ENCODE results near the gene UBE4B.
"Not testable (repeated sequence)": the region's sequence is repeated elsewhere in the genome, so short reads cannot be mapped to it uniquely, and the experiment has no call there.

The UBE4B gene

GRCh38 chr1:10032590-10033358 is at the start of gene UBE4B:
UBE4B (plus strand) TSS chr1:10032958; CDS start chr1:10033671, 713 bp downstream.
- peak; percentile 91 for DNase-seq

- DNase-seq = no peak
Measured at GRCh38 chr1:9984253-9984652, 48.5 kb upstream of the UBE4B start.

GRCh38 chr1:9985001-9985400 is 47.8 kb upstream of the UBE4B start:
- no peak for DNase-seq

GRCh38 chr1:9989773-9990172 is 43.0 kb upstream of the UBE4B start:
- no peak for DNase-seq

GRCh38 chr1:9990944-9991343 is 41.8 kb upstream of the UBE4B start:
- no peak for DNase-seq

- no peak for DNase-seq
Measured at GRCh38 chr1:9992910-9993309, 39.8 kb upstream of the UBE4B start.

- no peak for DNase-seq
Measured at GRCh38 chr1:9993561-9994075, 39.1 kb upstream of the UBE4B start.

GRCh38 chr1:9996624-9997582 is 35.9 kb upstream of the UBE4B start, which contains the start of gene RBP7:
RBP7 (plus strand) TSS chr1:9997228; CDS start chr1:9997259, 31 bp downstream.
- DNase-seq = no peak

- no peak for DNase-seq
Measured at GRCh38 chr1:10001016-10001665, 31.6 kb upstream of the UBE4B start.

GRCh38 chr1:10005248-10005647 is 27.5 kb upstream of the UBE4B start:
- DNase-seq = not testable (repeated sequence)

GRCh38 chr1:10007169-10007568 is 25.6 kb upstream of the UBE4B start:
- no peak for DNase-seq

- DNase-seq = no peak
Measured at GRCh38 chr1:10014016-10014415, 18.7 kb upstream of the UBE4B start.

GRCh38 chr1:10019561-10019960 is 13.2 kb upstream of the UBE4B start:
- no peak for DNase-seq

- DNase-seq = no peak
Measured at GRCh38 chr1:10020086-10020485, 12.7 kb upstream of the UBE4B start.

GRCh38 chr1:10020678-10021077 is 12.1 kb upstream of the UBE4B start:
- not testable (repeated sequence) for DNase-seq

- DNase-seq = not testable (repeated sequence)
Measured at GRCh38 chr1:10021992-10022391, 10.8 kb upstream of the UBE4B start.

GRCh38 chr1:10022656-10023055 is 10.1 kb upstream of the UBE4B start:
- no peak for DNase-seq

- DNase-seq = no peak
Measured at GRCh38 chr1:10025354-10025753, 7.4 kb upstream of the UBE4B start.

GRCh38 chr1:10027027-10027426 is 5.7 kb upstream of the UBE4B start:
- no peak for DNase-seq

- DNase-seq = not testable (repeated sequence)
Measured at GRCh38 chr1:10028956-10029500, 3.7 kb upstream of the UBE4B start.

- DNase-seq = no peak
Measured at GRCh38 chr1:10031461-10031860, 1.3 kb upstream of the UBE4B start.

GRCh38 chr1:10033359-10033845 is 644 bp downstream of the UBE4B start:
- DNase-seq = no peak

Data from NCI-H187 treated with DMSO at 0.1 percent for 48 hours (cell line).